ENCODE data around the gene MLPH.

Gene MLPH

DNA sequence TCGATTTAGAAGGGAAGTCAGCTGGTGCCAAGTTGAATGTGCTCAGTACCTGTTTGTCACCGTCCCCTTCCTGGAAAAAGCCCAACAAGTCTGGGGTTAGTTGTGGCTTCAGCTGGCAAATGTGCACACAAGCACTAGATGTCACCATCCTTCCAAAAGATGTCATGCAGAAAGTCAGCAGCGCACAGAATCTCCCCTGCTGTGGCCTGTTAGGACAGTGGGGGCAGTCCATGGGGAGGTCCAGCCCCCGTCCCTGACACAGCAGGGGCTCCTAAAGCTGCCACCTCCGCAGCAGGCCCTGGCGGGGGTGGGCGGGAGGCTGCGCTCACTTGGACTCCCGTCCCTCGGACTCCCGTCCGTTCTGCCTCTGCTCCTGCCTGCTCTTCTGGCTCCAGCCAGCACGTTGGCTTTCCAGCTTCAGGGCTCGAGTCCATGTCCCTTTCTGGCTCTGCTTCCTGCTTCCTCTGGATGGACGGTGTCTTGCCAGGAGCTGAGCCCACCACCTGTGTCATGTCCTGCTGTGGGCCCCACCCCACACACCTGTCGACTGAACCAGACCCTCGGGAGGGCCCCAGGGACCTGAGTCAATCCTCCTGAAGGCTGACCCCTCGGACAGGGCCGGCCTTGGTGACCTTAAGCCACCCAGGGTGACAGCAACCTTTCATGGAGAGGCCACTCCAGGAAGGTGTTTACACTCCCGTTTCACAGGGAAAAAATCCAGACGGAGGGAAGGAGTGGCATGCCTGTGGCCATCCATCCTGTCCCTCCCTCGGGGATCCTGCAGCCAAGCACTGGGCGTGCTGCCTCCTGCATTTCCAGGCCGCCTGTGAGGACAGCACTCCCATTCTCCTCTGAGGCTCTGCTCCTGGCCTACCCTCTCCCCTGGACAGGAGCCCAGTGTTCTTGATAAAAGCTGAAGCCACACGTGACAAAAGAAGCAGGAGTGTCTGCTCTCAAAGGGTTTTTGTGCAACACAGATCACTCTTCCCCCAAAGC lies 95.0 kb downstream of the MLPH start:
- TF ChIP-seq, protein P1, sequence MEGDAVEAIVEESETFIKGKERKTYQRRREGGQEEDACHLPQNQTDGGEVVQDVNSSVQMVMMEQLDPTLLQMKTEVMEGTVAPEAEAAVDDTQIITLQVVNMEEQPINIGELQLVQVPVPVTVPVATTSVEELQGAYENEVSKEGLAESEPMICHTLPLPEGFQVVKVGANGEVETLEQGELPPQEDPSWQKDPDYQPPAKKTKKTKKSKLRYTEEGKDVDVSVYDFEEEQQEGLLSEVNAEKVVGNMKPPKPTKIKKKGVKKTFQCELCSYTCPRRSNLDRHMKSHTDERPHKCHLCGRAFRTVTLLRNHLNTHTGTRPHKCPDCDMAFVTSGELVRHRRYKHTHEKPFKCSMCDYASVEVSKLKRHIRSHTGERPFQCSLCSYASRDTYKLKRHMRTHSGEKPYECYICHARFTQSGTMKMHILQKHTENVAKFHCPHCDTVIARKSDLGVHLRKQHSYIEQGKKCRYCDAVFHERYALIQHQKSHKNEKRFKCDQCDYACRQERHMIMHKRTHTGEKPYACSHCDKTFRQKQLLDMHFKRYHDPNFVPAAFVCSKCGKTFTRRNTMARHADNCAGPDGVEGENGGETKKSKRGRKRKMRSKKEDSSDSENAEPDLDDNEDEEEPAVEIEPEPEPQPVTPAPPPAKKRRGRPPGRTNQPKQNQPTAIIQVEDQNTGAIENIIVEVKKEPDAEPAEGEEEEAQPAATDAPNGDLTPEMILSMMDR (IDR thresholded peaks at IDR 0.05; ENCODE audit: insufficient read depth, low read length): no peak
- TF ChIP-seq GABPA (IDR thresholded peaks at IDR 0.05; ENCODE audit: low read depth) (no peak), SPI1 (IDR thresholded peaks at IDR 0.05; ENCODE audit: borderline replicate concordance, low read depth) (no peak), POLR2AphosphoS5 (IDR thresholded peaks at IDR 0.05; ENCODE audit: low read depth) (no peak)
- TF ChIP-seq, protein P2, sequence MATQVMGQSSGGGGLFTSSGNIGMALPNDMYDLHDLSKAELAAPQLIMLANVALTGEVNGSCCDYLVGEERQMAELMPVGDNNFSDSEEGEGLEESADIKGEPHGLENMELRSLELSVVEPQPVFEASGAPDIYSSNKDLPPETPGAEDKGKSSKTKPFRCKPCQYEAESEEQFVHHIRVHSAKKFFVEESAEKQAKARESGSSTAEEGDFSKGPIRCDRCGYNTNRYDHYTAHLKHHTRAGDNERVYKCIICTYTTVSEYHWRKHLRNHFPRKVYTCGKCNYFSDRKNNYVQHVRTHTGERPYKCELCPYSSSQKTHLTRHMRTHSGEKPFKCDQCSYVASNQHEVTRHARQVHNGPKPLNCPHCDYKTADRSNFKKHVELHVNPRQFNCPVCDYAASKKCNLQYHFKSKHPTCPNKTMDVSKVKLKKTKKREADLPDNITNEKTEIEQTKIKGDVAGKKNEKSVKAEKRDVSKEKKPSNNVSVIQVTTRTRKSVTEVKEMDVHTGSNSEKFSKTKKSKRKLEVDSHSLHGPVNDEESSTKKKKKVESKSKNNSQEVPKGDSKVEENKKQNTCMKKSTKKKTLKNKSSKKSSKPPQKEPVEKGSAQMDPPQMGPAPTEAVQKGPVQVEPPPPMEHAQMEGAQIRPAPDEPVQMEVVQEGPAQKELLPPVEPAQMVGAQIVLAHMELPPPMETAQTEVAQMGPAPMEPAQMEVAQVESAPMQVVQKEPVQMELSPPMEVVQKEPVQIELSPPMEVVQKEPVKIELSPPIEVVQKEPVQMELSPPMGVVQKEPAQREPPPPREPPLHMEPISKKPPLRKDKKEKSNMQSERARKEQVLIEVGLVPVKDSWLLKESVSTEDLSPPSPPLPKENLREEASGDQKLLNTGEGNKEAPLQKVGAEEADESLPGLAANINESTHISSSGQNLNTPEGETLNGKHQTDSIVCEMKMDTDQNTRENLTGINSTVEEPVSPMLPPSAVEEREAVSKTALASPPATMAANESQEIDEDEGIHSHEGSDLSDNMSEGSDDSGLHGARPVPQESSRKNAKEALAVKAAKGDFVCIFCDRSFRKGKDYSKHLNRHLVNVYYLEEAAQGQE (IDR thresholded peaks at IDR 0.05; ENCODE audit: insufficient replicate concordance, low read depth): no peak
- Histone ChIP-seq H3K27me3 (ENCODE audit: insufficient read depth, poor library complexity, severe bottlenecking) (peaks cover 2% of the 10 kb centered on the region), H3K4me3 (replicated peaks; ENCODE audit: insufficient read depth, low read length) (no peak overlapping the region), H3K27ac (replicated peaks) (no peak overlapping the region)
- peak in 1 of 2 experiments; percentile 15 for DNase-seq (ENCODE audit: low read depth in 1 of 2, low spot score in 1 of 2)

DNA sequence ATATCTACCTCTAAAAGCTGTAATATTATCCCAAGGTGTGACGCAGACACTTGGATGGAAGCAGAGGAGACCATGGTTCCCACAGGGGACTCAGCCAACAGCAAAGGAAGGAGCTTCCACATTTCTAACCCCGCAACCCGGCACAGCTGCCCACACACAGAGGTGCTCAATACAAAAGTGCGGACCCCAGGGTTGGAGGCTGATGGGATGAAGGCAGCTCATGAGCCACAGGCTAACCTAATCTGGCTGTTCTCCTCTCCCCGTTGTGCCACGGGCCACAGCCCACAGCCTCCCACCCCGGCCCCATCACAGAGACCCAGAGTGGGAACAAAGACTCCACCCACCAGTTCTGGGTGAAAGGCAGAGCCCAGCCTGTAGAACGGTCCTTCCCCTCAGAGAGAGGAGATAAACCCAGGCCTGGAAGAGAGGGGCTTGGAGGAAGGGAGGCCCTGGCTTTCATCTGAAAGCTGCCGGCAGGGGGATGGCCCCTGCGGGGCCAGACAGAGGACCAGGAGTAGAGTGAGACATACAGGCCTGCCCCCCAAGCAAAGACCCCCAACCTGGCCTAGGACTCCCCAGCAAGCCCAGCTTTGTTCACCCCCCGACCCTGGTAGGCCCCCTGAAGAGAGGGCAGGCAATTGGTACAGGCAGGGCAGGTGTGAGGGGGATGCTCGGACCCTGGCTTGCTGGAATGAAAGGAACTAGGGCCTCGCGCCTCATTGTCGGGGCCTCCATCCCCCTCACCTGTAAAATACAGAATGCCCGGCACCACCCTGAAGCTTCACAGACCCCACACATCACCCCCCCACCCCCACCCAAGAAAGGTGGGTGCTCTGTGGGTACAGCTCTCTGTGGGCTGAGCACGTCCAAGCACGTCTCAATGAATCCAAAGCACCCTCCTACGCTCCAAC lies 96.6 kb downstream of the MLPH start:
- DNase-seq (ENCODE audit: low read depth in 1 of 2, low spot score in 1 of 2): no peak
- Histone ChIP-seq H3K27ac (replicated peaks) (no peak overlapping the region), H3K4me3 (replicated peaks; ENCODE audit: insufficient read depth, low read length) (no peak overlapping the region), H3K27me3 (ENCODE audit: insufficient read depth, poor library complexity, severe bottlenecking) (peaks cover 2% of the 10 kb centered on the region)
- no peak for TF ChIP-seq POLR2AphosphoS5 (IDR thresholded peaks at IDR 0.05; ENCODE audit: low read depth)
- TF ChIP-seq, protein P2 (IDR thresholded peaks at IDR 0.05; ENCODE audit: insufficient replicate concordance, low read depth): no peak
- TF ChIP-seq, protein P1 (IDR thresholded peaks at IDR 0.05; ENCODE audit: insufficient read depth, low read length): no peak
- no peak for TF ChIP-seq SPI1 (IDR thresholded peaks at IDR 0.05; ENCODE audit: borderline replicate concordance, low read depth)
- TF ChIP-seq GABPA (IDR thresholded peaks at IDR 0.05; ENCODE audit: low read depth): no peak

DNA sequence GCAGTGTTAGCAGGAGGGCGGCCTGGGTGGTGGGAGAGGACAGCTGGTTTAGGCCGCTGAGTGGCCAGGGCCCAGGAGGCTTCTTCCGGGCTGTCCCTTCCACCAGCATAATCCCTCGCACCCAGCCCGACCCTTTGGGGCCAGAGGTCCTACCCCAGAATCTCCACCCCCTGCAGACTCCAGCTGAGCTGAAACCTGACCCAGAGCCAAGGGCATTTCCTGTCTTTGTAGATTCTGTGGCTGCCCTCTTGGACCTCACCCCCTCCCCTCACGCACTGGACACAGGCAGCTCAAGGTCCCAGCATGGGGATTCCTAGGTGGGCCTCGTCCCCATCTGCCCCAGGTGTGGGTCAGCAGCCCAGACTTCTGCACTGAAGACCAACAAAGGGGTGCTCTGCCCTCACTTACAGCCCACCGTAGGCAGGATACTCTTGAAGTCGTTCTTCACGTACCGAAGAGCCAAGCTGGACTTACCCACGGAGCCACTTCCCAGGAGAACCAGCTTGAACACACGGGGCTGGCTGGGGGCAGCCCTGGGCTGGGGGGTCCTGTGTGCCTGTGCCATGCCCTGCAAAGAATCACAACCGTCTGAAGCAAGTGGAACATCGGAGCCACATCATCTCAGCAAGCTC lies 98.7 kb downstream of the MLPH start:
- Histone ChIP-seq H3K27me3 (ENCODE audit: insufficient read depth, poor library complexity, severe bottlenecking) (no peaks in the 10 kb centered on the region), H3K27ac (replicated peaks) (no peak overlapping the region), H3K4me3 (replicated peaks; ENCODE audit: insufficient read depth, low read length) (no peak overlapping the region)
- no peak for DNase-seq (ENCODE audit: low read depth in 1 of 2, low spot score in 1 of 2)
- TF ChIP-seq SPI1 (IDR thresholded peaks at IDR 0.05; ENCODE audit: borderline replicate concordance, low read depth) (no peak), GABPA (IDR thresholded peaks at IDR 0.05; ENCODE audit: low read depth) (no peak), POLR2AphosphoS5 (IDR thresholded peaks at IDR 0.05; ENCODE audit: low read depth) (no peak)
- TF ChIP-seq, protein P2 (IDR thresholded peaks at IDR 0.05; ENCODE audit: insufficient replicate concordance, low read depth): no peak
- TF ChIP-seq, protein P1 (IDR thresholded peaks at IDR 0.05; ENCODE audit: insufficient read depth, low read length): no peak

Measured in HL-60 (cell line).